ENCODE data around the gene UCK1.

Gene UCK1

GRCh38 chr9:131545786-131546335 is 14.8 kb upstream of the UCK1 start:
- no peak for TF ChIP-seq MYC (IDR thresholded peaks at IDR 0.05; ENCODE audit: low read depth, low read length)
- TF ChIP-seq CTCF (IDR thresholded peaks at IDR 0.05; ENCODE audit: low read depth, low read length): no peak
- TF ChIP-seq, protein P1, sequence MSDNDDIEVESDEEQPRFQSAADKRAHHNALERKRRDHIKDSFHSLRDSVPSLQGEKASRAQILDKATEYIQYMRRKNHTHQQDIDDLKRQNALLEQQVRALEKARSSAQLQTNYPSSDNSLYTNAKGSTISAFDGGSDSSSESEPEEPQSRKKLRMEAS (IDR thresholded peaks at IDR 0.05; ENCODE audit: low read depth, low read length): no peak
- TF ChIP-seq POLR2A (IDR thresholded peaks at IDR 0.05; ENCODE audit: extremely low read depth, insufficient read length): no peak
- DNase-seq (ENCODE audit: low read depth): no peak
- no peak overlapping the region for H3K4me3 ChIP-seq (ENCODE audit: low read depth, low read length)

- no peak for DNase-seq (ENCODE audit: low read depth)
- TF ChIP-seq MYC (IDR thresholded peaks at IDR 0.05; ENCODE audit: low read depth, low read length) (no peak), POLR2A (IDR thresholded peaks at IDR 0.05; ENCODE audit: extremely low read depth, insufficient read length) (no peak), CTCF (IDR thresholded peaks at IDR 0.05; ENCODE audit: low read depth, low read length) (no peak)
- TF ChIP-seq, protein P1 (IDR thresholded peaks at IDR 0.05; ENCODE audit: low read depth, low read length): no peak
- H3K4me3 ChIP-seq (ENCODE audit: low read depth, low read length): no peak within 1 kb of the TSS
Observed at GRCh38 chr9:131545003-131545785, 14.1 kb upstream of the UCK1 start, which contains the start of gene PRRT1B. TSS of gene PRRT1B (plus strand) at chr9:131545523. CDS start at chr9:131545616, 93 bp downstream.

- DNase-seq (ENCODE audit: low read depth): no peak
Observed at GRCh38 chr9:131543141-131543540, 12.1 kb upstream of the UCK1 start.

DNA sequence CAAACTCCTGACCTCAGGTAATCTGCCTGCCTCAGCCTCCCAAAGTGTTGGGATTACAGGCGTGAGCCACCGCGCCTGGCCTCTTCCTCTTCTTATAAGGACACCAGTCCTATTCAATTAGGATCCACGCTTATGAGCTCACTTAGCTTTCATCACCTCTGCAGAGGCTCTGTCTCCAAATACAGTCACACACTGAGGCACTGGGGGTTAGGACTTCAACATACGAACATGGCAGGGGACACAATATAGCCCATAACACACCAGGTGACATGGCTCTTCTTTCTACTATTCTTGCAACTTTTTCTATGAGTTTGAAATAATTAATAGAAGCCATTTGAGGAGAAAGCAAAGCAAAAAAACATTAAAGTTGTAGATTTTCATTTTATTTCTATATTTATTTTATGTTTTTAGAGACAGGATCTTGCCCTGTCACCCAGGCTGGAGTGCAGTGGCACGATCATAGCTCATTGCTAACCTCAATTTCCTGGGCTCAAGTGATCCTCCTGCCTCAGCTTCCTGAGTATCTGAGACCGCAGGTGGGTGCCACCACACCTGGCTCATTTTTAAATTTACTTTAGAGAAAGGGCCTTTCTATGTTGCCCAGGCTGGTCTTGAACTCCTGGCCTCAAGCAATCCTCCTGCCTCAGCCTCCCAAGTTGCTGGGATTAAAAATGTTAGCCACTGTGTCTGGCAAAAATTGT is 8.3 kb upstream of the UCK1 start:
- no peak for DNase-seq (ENCODE audit: low read depth)
- no peak for TF ChIP-seq MYC (IDR thresholded peaks at IDR 0.05; ENCODE audit: low read depth, low read length)
- H3K4me3 ChIP-seq (ENCODE audit: low read depth, low read length): no peak overlapping the region

More at GRCh38 chr9:131543141-131543540, 12.1 kb upstream of the UCK1 start:
- no peak overlapping the region for H3K4me3 ChIP-seq (ENCODE audit: low read depth, low read length)
- TF ChIP-seq, protein P1 (IDR thresholded peaks at IDR 0.05; ENCODE audit: low read depth, low read length): no peak
- TF ChIP-seq MYC (IDR thresholded peaks at IDR 0.05; ENCODE audit: low read depth, low read length) (no peak), CTCF (IDR thresholded peaks at IDR 0.05; ENCODE audit: low read depth, low read length) (no peak), POLR2A (IDR thresholded peaks at IDR 0.05; ENCODE audit: extremely low read depth, insufficient read length) (no peak)

GRCh38 chr9:131537946-131538345 is 6.9 kb upstream of the UCK1 start:
- DNase-seq (ENCODE audit: low read depth): no peak
- no peak overlapping the region for H3K4me3 ChIP-seq (ENCODE audit: low read depth, low read length)
- TF ChIP-seq MYC (IDR thresholded peaks at IDR 0.05; ENCODE audit: low read depth, low read length) (no peak), CTCF (IDR thresholded peaks at IDR 0.05; ENCODE audit: low read depth, low read length) (no peak), POLR2A (IDR thresholded peaks at IDR 0.05; ENCODE audit: extremely low read depth, insufficient read length) (no peak)
- TF ChIP-seq, protein P1 (IDR thresholded peaks at IDR 0.05; ENCODE audit: low read depth, low read length): no peak

DNA sequence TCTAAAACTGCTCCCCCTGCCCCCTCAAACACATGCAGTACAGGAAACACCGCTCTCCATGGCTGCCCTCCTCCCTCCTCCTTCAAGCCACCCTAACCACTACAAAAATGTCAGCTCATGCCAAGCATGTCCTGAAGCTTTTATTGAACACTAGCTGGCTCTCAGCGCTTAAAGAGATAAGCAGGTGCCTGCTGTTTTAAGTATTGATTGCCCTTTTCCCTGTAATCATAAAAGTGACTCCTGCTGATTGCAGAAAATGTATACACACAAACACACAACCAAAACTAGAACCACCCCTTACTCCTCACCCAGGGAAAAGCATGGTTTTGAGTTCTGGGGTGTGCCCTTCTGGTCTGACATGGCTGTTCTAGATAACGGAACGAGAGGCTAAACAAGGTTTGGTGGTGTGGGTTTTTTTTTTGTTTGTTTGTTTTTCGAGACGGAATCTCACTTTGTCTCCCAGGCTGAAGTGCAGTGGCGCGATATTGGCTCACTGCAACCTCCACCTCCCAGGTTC is 3.7 kb upstream of the UCK1 start:
- TF ChIP-seq POLR2A (IDR thresholded peaks at IDR 0.05; ENCODE audit: extremely low read depth, insufficient read length) (no peak), CTCF (IDR thresholded peaks at IDR 0.05; ENCODE audit: low read depth, low read length) (no peak), MYC (IDR thresholded peaks at IDR 0.05; ENCODE audit: low read depth, low read length) (no peak)
- DNase-seq (ENCODE audit: low read depth): no peak
- no peak overlapping the region for H3K4me3 ChIP-seq (ENCODE audit: low read depth, low read length)
